ENCODE data around the gene SSBP4. TPM values are rescaled to one million over a fixed set of nuclear protein-coding genes. Genes with fewer than 3 reads are reported as not detected.

Gene SSBP4
- total RNA-seq, 1 donor: 76.4 TPM

DNA sequence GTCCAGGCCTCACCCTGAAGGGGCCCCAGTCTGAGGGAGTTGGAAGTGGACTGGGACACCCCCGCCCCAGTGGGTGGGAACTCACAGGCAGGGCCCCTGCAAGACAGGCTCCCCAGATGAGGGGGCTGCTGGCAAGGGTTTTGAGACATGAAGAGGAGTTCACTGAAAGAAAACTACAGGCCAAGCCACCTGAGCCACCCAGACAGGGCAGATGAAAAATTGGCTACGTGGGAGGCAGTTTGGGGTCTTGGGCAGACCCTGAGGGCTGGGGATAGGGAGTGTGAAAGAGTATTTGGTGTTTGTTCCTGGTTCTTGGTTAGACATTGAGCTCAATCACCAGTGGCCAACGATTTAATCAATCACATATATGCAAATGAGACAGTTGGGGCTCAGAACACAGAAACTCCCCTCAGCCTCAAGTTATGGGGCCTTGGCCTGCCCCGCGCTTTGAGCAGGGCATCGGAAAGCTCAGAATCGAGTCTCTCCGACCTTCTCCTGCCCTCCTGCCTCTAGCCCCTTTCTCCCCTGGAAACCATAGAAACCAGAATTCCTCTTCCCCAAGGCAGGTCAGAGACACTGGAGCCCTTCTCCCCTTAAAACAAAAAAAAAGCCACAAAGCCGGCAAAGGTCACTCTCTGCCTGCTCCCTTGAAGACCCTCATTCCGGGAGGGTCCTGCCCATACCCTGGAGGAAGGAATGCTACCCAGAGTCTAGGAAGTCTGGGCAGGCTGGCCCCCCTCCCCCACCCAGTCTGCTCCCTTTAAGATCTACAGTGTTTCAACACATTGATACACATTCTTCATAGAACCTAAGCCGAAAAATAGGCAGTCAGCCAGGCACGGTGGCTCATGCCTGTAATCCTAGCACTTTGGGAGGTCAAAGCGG is 20.1 kb downstream of the SSBP4 start:
- H3K4me3 ChIP-seq (ENCODE audit: low read depth, low read length): no peak overlapping the region
- peak; percentile 45 for DNase-seq (ENCODE audit: low read depth)
- TF ChIP-seq, protein P1, sequence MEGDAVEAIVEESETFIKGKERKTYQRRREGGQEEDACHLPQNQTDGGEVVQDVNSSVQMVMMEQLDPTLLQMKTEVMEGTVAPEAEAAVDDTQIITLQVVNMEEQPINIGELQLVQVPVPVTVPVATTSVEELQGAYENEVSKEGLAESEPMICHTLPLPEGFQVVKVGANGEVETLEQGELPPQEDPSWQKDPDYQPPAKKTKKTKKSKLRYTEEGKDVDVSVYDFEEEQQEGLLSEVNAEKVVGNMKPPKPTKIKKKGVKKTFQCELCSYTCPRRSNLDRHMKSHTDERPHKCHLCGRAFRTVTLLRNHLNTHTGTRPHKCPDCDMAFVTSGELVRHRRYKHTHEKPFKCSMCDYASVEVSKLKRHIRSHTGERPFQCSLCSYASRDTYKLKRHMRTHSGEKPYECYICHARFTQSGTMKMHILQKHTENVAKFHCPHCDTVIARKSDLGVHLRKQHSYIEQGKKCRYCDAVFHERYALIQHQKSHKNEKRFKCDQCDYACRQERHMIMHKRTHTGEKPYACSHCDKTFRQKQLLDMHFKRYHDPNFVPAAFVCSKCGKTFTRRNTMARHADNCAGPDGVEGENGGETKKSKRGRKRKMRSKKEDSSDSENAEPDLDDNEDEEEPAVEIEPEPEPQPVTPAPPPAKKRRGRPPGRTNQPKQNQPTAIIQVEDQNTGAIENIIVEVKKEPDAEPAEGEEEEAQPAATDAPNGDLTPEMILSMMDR (IDR thresholded peaks at IDR 0.05; ENCODE audit: insufficient read depth, low read length): no peak

DNA sequence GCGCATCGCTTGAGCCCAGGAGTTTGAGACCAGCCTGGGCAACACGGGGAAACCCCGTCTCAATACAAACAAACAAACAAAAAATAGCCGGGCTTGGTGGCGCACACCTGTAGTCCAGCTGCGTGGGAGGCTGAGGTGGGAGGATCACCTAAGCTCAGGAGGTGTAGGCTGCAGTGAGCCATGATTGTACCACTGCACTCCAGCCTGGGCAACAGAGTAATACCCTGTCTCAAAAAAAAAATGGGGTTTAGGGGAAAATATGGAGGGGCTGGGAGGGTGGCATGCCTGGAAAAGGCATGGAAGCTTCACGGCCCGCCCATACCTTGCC is 20.7 kb downstream of the SSBP4 start:
- no peak for DNase-seq (ENCODE audit: low read depth)
- TF ChIP-seq, protein P1 (IDR thresholded peaks at IDR 0.05; ENCODE audit: insufficient read depth, low read length): no peak
- no peak overlapping the region for H3K4me3 ChIP-seq (ENCODE audit: low read depth, low read length)

DNA sequence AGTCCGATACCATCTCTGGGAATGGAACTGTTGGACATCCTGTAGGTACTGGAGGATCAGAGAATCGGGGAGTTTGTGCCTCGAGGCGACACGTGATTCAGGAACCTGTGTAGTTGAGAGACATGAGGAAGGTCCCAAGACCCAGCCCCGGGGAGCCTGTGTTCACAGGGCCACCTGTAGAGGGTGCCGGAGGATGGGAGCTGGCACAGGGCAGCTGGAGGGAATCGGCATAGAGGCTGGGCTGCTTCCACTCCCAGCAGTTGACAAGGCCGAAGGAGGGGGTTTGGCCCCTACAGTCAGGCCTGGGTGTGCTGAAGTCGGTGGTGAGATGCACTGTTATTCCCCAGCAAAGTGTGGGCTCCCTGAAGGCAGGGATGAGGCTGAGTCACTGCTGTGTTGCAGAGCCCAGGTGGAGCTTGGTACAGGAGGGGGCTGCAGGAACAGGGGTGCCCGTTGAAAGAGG is 21.2 kb downstream of the SSBP4 start:
- no peak for DNase-seq (ENCODE audit: low read depth)
- TF ChIP-seq, protein P1 (IDR thresholded peaks at IDR 0.05; ENCODE audit: insufficient read depth, low read length): no peak
- no peak overlapping the region for H3K4me3 ChIP-seq (ENCODE audit: low read depth, low read length)

DNA sequence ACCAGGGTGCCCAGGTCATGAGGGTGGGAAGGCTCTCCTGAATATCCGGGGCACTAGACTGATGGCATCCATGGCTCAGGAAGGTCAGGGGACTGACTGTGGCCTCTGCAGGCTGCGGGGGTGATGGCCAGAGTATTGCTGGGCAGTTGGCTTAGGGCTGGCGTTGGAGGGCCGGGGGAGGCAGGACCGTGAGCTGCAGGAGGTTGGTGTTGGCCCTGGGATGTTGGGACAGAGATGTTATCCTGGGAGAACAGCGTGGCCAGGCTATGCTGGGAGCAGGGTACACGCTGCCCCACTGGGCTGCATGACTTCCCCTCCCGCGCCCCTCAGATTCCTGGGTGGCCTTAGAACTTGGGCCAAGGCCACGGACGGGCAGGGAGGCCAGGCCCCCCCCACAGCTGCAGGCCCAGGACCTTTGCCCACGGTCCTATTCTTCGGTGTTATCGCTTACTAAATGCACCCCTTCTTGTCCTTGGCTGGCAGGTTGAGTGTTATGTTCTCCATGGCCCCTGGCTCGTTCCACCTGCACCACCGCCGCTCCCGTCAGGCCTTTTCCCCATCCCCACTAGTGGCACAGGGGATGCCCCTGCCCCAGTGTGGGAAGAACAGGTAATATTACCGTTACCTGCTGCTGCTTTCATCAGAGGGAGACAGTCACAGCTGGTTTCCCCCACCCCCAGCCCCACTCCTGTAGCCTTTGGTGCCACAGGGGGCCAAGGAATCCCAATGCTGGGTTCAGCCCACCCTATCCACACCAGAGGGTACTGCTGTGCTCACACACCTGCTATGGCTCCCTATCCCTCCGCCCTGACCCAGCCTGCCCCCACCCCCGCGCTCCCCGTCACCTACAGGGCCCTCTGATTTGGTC is 22.0 kb downstream of the SSBP4 start:
- TF ChIP-seq, protein P1 (IDR thresholded peaks at IDR 0.05; ENCODE audit: insufficient read depth, low read length): no peak
- DNase-seq (ENCODE audit: low read depth): no peak
- no peak overlapping the region for H3K4me3 ChIP-seq (ENCODE audit: low read depth, low read length)

DNA sequence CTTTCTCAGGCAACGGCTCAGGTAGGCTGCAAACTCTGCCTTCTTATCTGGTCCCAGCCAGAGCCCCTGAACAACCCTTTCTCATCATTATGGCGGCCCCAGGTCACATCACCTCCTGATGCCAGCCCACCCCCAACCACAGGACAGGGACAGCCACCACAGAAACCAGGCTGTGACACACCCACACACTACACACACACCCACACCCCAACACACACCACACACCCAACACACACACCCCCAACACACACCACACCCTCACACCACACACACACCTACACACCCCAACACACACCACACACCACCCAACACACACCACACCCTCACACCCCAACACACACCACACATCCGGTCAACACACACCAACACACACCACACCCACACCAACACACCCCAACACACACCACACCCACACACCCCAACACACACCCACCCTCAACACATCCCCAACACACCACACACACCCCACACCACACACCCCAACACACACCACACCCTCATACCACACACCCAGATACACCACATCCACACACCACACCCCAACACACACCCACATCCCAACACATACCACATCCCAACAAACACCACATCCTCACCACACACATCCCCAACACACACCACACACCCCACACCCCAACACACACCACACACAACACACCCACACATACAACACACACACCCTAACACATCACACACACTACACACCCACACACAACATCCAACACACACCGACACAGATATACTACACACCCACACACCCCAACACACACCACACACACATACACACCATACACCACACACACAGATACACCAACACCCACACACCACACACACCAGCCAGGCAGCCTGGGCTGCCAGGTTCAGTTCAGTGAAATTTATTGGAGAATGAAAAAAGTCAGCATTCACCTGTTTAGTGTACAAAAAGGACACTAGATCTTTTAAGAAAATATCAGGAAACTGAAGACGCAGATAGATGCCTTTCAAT is 22.9 kb downstream of the SSBP4 start:
- no peak for DNase-seq (ENCODE audit: low read depth)
- TF ChIP-seq, protein P1 (IDR thresholded peaks at IDR 0.05; ENCODE audit: insufficient read depth, low read length): no peak
- H3K4me3 ChIP-seq (ENCODE audit: low read depth, low read length): no peak overlapping the region

DNA sequence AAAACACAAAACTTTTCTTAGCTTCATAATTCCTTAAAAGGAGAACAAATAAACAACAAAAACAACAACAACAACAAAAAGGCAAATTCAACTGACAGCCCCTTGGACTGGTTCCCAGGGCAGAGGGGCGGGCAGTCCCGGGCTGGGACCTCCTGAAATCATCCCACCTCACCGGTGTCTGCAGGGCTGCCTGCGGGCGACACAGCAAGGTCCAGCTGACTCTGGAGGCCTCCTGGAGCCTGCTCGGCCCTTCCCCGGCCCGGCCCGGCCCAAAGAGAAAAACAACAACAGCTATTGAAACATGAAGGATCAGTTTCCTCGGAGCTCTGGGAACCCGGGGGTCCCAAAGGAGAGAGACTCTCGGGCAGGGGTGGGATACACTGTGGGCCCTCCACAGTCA is 23.7 kb downstream of the SSBP4 start:
- H3K4me3 ChIP-seq (ENCODE audit: low read depth, low read length): no peak overlapping the region
- no peak for DNase-seq (ENCODE audit: low read depth)
- TF ChIP-seq, protein P1 (IDR thresholded peaks at IDR 0.05; ENCODE audit: insufficient read depth, low read length): no peak
